Measurements from ENCODE around the gene RTF2. TPM values are rescaled to one million over a fixed set of nuclear protein-coding genes. Genes with fewer than 3 reads are reported as not detected.
A peak's percentile ranks its signal among the peaks of the same experiment; 100 is the strongest.

RTF2 gene
- total and polyA plus RNA-seq, 4 experiments from 2014 or later = 66.0 to 129 (median 94.9) TPM

- peak overlapping the region in 5 of 8 donors; percentile 24 to 76 (median 60) for H3K4me3 Mint-ChIP-seq
- Histone ChIP-seq H3K36me3 (ENCODE audit: insufficient read depth, low read length) (peaks cover 5% of the 10 kb centered on the region), H3K4me3 (ENCODE audit: low read length in 2 of 2) (no peak overlapping the region), H3K9me3 (ENCODE audit: control insufficient read depth in 1 of 2, low read length in 2 of 2) (no peaks in the 10 kb centered on the region), H3K4me1 (ENCODE audit: insufficient read depth, low read length) (peaks cover 51% of the 10 kb centered on the region), H3K27me3 (ENCODE audit: insufficient read depth, low read length) (no peaks in the 10 kb centered on the region), H3K27ac (ENCODE audit: low read depth, low read length) (peak overlapping the region; percentile 25)
- peaks cover 47 to 81% (median 64%) of the 10 kb centered on the region in 4 donors for H3K4me1 Mint-ChIP-seq
- peak overlapping the region; percentile 61 to 89 (median 82) for H3K27ac Mint-ChIP-seq
- peaks cover 6 to 9% of the 10 kb centered on the region in 2 donors for H3K36me3 Mint-ChIP-seq
- no peaks in the 10 kb centered on the region for H3K27me3 Mint-ChIP-seq
- POLR2A ChIA-PET (ENCODE audit: partially characterized antibody) = interaction anchor here (0.9 to 7.2 kb wide), 5 partner anchors 10 to 21 kb away, joined by 3 to 36 read pairs (median 8); partner anchors contain the start of gene CASS4
- CTCF ChIA-PET (ENCODE audit: partially characterized antibody) = interaction anchor here (1.2 to 2.5 kb wide), 4 partner anchors 9 to 35 kb away, joined by 3 to 10 read pairs (median 4); partner anchors contain the start of gene CASS4
- intact Hi-C loops (cut with micrococcal nuclease) = no loop called here
- H3K9me3 Mint-ChIP-seq = peaks cover 0 to 3% (median 0%) of the 10 kb centered on the region in 8 donors
- no peak for DNase-seq
These were observed 35.1 kb upstream of the RTF2 start for GRCh38 chr20:56433221-56433879.

- Histone ChIP-seq H3K27ac (ENCODE audit: low read depth, low read length) (peak overlapping the region; percentile 25), H3K9me3 (ENCODE audit: control insufficient read depth in 1 of 2, low read length in 2 of 2) (no peaks in the 10 kb centered on the region), H3K4me3 (ENCODE audit: low read length in 2 of 2) (no peak overlapping the region), H3K27me3 (ENCODE audit: insufficient read depth, low read length) (no peaks in the 10 kb centered on the region), H3K36me3 (ENCODE audit: insufficient read depth, low read length) (peaks cover 5% of the 10 kb centered on the region), H3K4me1 (ENCODE audit: insufficient read depth, low read length) (peaks cover 51% of the 10 kb centered on the region)
- H3K4me1 Mint-ChIP-seq = peaks cover 44 to 81% (median 63%) of the 10 kb centered on the region in 4 donors
- H3K36me3 Mint-ChIP-seq = peaks cover 6 to 10% of the 10 kb centered on the region in 2 donors
- peak overlapping the region in 7 of 8 donors; percentile 1 to 76 (median 51) for H3K4me3 Mint-ChIP-seq
- intact Hi-C loops (cut with micrococcal nuclease) = no loop called here
- POLR2A ChIA-PET (ENCODE audit: partially characterized antibody) = interaction anchor here (0.9 to 3.0 kb wide), 4 partner anchors 10 to 22 kb away, joined by 3 to 12 read pairs (median 6); partner anchors contain the start of gene CASS4
- CTCF ChIA-PET (ENCODE audit: partially characterized antibody) = interaction anchor here (1.5 to 2.5 kb wide), 3 partner anchors 12 to 36 kb away, joined by 3 to 10 read pairs (median 5); partner anchors contain the start of gene CASS4
- peak overlapping the region; percentile 61 to 89 (median 82) for H3K27ac Mint-ChIP-seq
- DNase-seq = no peak
- H3K9me3 Mint-ChIP-seq = peaks cover 0 to 3% (median 0%) of the 10 kb centered on the region in 8 donors
- H3K27me3 Mint-ChIP-seq = no peaks in the 10 kb centered on the region
These were observed 34.6 kb upstream of the RTF2 start for GRCh38 chr20:56433880-56434255.

GRCh38 chr20:56437196-56437960 lies 31.0 kb upstream of the RTF2 start:
- H3K36me3 ChIP-seq (ENCODE audit: insufficient read depth, low read length) = peaks cover 5% of the 10 kb centered on the region
- H3K36me3 Mint-ChIP-seq = peaks cover 0 to 13% of the 10 kb centered on the region in 2 donors
- POLR2A ChIA-PET (ENCODE audit: partially characterized antibody) = interaction anchor here (1.3 to 1.5 kb wide), 2 partner anchors 10 to 25 kb away, joined by 4 to 5 read pairs; partner anchors contain the start of gene CASS4

GRCh38 chr20:56438284-56438683 lies 30.1 kb upstream of the RTF2 start:
- ChIA-PET POLR2A (ENCODE audit: partially characterized antibody) (interaction anchor here (1.8 to 6.0 kb wide), 2 partner anchors 20 to 25 kb away, joined by 16 to 40 read pairs; partner anchors contain the start of gene CASS4), CTCF (ENCODE audit: partially characterized antibody) (interaction anchor here (1.2 kb wide), 1 partner anchor 9 kb away, joined by 4 read pairs; no protein-coding TSS in a partner anchor)
- peaks cover 0 to 18% of the 10 kb centered on the region in 2 donors for H3K36me3 Mint-ChIP-seq
- no peak overlapping the region for H3K4me3 ChIP-seq (ENCODE audit: low read length in 2 of 2)
- peaks cover 41 to 79% (median 61%) of the 10 kb centered on the region in 4 donors for H3K4me1 Mint-ChIP-seq
- H3K27me3 ChIP-seq (ENCODE audit: insufficient read depth, low read length) = no peaks in the 10 kb centered on the region
- H3K27me3 Mint-ChIP-seq = no peaks in the 10 kb centered on the region
- H3K27ac ChIP-seq (ENCODE audit: low read depth, low read length) = no peak overlapping the region
- no peak for DNase-seq
- H3K9me3 Mint-ChIP-seq = no peaks in the 10 kb centered on the region
- peaks cover 5% of the 10 kb centered on the region for H3K36me3 ChIP-seq (ENCODE audit: insufficient read depth, low read length)
- intact Hi-C loops (cut with micrococcal nuclease) = no loop called here
- peaks cover 63% of the 10 kb centered on the region for H3K4me1 ChIP-seq (ENCODE audit: insufficient read depth, low read length)
- no peaks in the 10 kb centered on the region for H3K9me3 ChIP-seq (ENCODE audit: control insufficient read depth in 1 of 2, low read length in 2 of 2)
- H3K27ac Mint-ChIP-seq = peak overlapping the region in 6 of 7 donors; percentile 15 to 91 (median 82)
- H3K4me3 Mint-ChIP-seq = peak overlapping the region in 2 of 8 donors; percentile 43 to 64

More at GRCh38 chr20:56437196-56437960, 31.0 kb upstream of the RTF2 start:
- H3K27me3 Mint-ChIP-seq = no peaks in the 10 kb centered on the region
- Histone ChIP-seq H3K27ac (ENCODE audit: low read depth, low read length) (no peak overlapping the region), H3K4me1 (ENCODE audit: insufficient read depth, low read length) (peaks cover 65% of the 10 kb centered on the region), H3K27me3 (ENCODE audit: insufficient read depth, low read length) (no peaks in the 10 kb centered on the region), H3K4me3 (ENCODE audit: low read length in 2 of 2) (no peak overlapping the region), H3K9me3 (ENCODE audit: control insufficient read depth in 1 of 2, low read length in 2 of 2) (no peaks in the 10 kb centered on the region)
- peak overlapping the region in 5 of 7 donors; percentile 2 to 91 (median 64) for H3K27ac Mint-ChIP-seq
- no peak for DNase-seq
- H3K4me1 Mint-ChIP-seq = peaks cover 45 to 79% (median 63%) of the 10 kb centered on the region in 4 donors
- intact Hi-C loops (cut with micrococcal nuclease) = no loop called here
- peak overlapping the region in 2 of 8 donors; percentile 4 to 13 for H3K4me3 Mint-ChIP-seq
- H3K9me3 Mint-ChIP-seq = no peaks in the 10 kb centered on the region
- CTCF ChIA-PET (ENCODE audit: partially characterized antibody) = interaction anchor here (1.0 to 1.2 kb wide), 2 partner anchors 10 to 19 kb away, joined by 3 to 4 read pairs; no protein-coding TSS in a partner anchor

- Mint-ChIP-seq H3K27ac (peak overlapping the region; percentile 86 to 94 (median 89)), H3K27me3 (no peaks in the 10 kb centered on the region), H3K4me3 (peak overlapping the region; percentile 31 to 89 (median 73)), H3K9me3 (no peaks in the 10 kb centered on the region), H3K36me3 (peaks cover 0 to 21% of the 10 kb centered on the region in 2 donors), H3K4me1 (peaks cover 31 to 71% (median 50%) of the 10 kb centered on the region in 4 donors)
- Histone ChIP-seq H3K4me3 (ENCODE audit: low read length in 2 of 2) (no peak overlapping the region), H3K36me3 (ENCODE audit: insufficient read depth, low read length) (peaks cover 5% of the 10 kb centered on the region), H3K27ac (ENCODE audit: low read depth, low read length) (peak overlapping the region; percentile 5), H3K4me1 (ENCODE audit: insufficient read depth, low read length) (peaks cover 53% of the 10 kb centered on the region), H3K27me3 (ENCODE audit: insufficient read depth, low read length) (no peaks in the 10 kb centered on the region), H3K9me3 (ENCODE audit: control insufficient read depth in 1 of 2, low read length in 2 of 2) (no peaks in the 10 kb centered on the region)
- no peak for DNase-seq
- ChIA-PET CTCF (ENCODE audit: partially characterized antibody) (interaction anchor here (0.7 to 1.8 kb wide), 6 partner anchors 13 to 39 kb away, joined by 3 to 4 read pairs (median 3); partner anchors contain the start of gene CASS4), POLR2A (ENCODE audit: partially characterized antibody) (interaction anchor here (0.6 to 6.0 kb wide), 7 partner anchors 17 to 47 kb away, joined by 3 to 40 read pairs (median 5); partner anchors contain the start of genes AURKA, CASS4, CSTF1 and RTF2)
- intact Hi-C loops (cut with micrococcal nuclease) = loop anchor here (1.0 to 2.0 kb wide), 3 partner anchors 17 to 39 kb away; partner anchors contain the start of gene CASS4
These were observed 28.6 kb upstream of the RTF2 start for GRCh38 chr20:56439771-56440291.

GRCh38 chr20:56440346-56441007 lies 27.9 kb upstream of the RTF2 start:
- Mint-ChIP-seq H3K4me1 (peaks cover 29 to 68% (median 49%) of the 10 kb centered on the region in 4 donors), H3K36me3 (peaks cover 0 to 27% of the 10 kb centered on the region in 2 donors), H3K9me3 (no peaks in the 10 kb centered on the region), H3K27me3 (no peaks in the 10 kb centered on the region), H3K27ac (peak overlapping the region; percentile 86 to 94 (median 89)), H3K4me3 (peak overlapping the region; percentile 54 to 89 (median 73))
- DNase-seq = peak; percentile 58 to 85 (median 68)
- ChIA-PET CTCF (ENCODE audit: partially characterized antibody) (interaction anchor here (0.7 to 1.8 kb wide), 6 partner anchors 12 to 40 kb away, joined by 3 to 4 read pairs (median 3); partner anchors contain the start of gene CASS4), POLR2A (ENCODE audit: partially characterized antibody) (interaction anchor here (0.6 to 6.0 kb wide), 7 partner anchors 18 to 48 kb away, joined by 3 to 40 read pairs (median 5); partner anchors contain the start of genes AURKA, CASS4, CSTF1 and RTF2)
- Histone ChIP-seq H3K4me1 (ENCODE audit: insufficient read depth, low read length) (peaks cover 53% of the 10 kb centered on the region), H3K27ac (ENCODE audit: low read depth, low read length) (peak overlapping the region; percentile 5), H3K36me3 (ENCODE audit: insufficient read depth, low read length) (peaks cover 5% of the 10 kb centered on the region), H3K9me3 (ENCODE audit: control insufficient read depth in 1 of 2, low read length in 2 of 2) (no peaks in the 10 kb centered on the region), H3K27me3 (ENCODE audit: insufficient read depth, low read length) (no peaks in the 10 kb centered on the region), H3K4me3 (ENCODE audit: low read length in 2 of 2) (no peak overlapping the region)
- intact Hi-C loops (cut with micrococcal nuclease) = loop anchor here (1.0 to 2.0 kb wide), 3 partner anchors 18 to 40 kb away; partner anchors contain the start of gene CASS4

Measured in CD4-positive, alpha-beta memory T cell (primary cell).